Activated CD8-positive, alpha-beta T cell treated with anti-CD3 and anti-CD28 coated beads for 36 hours (primary cell): ENCODE measurements around the gene SNX32. TPM values are rescaled to one million over a fixed set of nuclear protein-coding genes. Genes with fewer than 3 reads are reported as not detected.
A peak's percentile ranks its signal among the peaks of the same experiment; 100 is the strongest.

ENCODE experiments used
- ATAC-seq: fragments of 200-7000 bp; cut with Tn5 transposase; one replicate; pipeline ENCODE4 v1.10.0; 2021; ENCODE audit warnings: mild to moderate bottlenecking, moderate library complexity
- CTCF ChIA-PET: fragments of 350-600 bp; sonication (Branson Sonifier 250); formaldehyde crosslinking; loops from one replicate; lab custom pipeline; 2021; ENCODE audit warnings: antibody characterized with exemption; lab: Charles Lee
- POLR2A ChIA-PET: fragments of 350-600 bp; sonication (Branson Sonifier 250); formaldehyde crosslinking; loops from one replicate; lab custom pipeline; 2021; ENCODE audit warnings: antibody characterized with exemption; lab: Charles Lee
- DNase-seq: peaks from one replicate; pipeline ENCODE4 v3.0.0-alpha.2; 2020
- H3K27ac Mint-ChIP-seq: one replicate; pipeline ENCODE4 v1.8.0; 2021; ENCODE audit warnings: mild to moderate bottlenecking, mixed read lengths
- H3K27me3 Mint-ChIP-seq: one replicate; pipeline ENCODE4 v1.8.0; 2021; ENCODE audit warnings: mixed read lengths
- H3K36me3 Mint-ChIP-seq: one replicate; pipeline ENCODE4 v1.8.0; 2021; ENCODE audit warnings: low read depth, mixed read lengths
- H3K4me1 Mint-ChIP-seq: one replicate; pipeline ENCODE4 v1.8.0; 2021; ENCODE audit warnings: low read depth, mixed read lengths
- H3K4me3 Mint-ChIP-seq: one replicate; pipeline ENCODE4 v1.8.0; 2021; ENCODE audit warnings: mild to moderate bottlenecking, moderate library complexity, mixed read lengths
- H3K9me3 Mint-ChIP-seq: one replicate; pipeline ENCODE4 v1.8.0; 2021; ENCODE audit warnings: mixed read lengths
- CTCF ChIP-seq: fragments of 200-600 bp; IDR thresholded peaks from one replicate; pipeline ENCODE4 v1.8.0; 2022; ENCODE audit warnings: antibody characterized with exemption, mild to moderate bottlenecking
- intact Hi-C: fragments of 100-400 bp; cut with micrococcal nuclease; formaldehyde crosslinking; loops from one replicate; pipeline ENCODE4 v1.10.0; 2022
- total RNA-seq, 2 experiments: library from RNA; stranded (reverse); gene quantifications; one replicate each; pipeline ENCODE4 v1.2.3, GENCODE V29; 2021

SNX32 gene
- total RNA-seq, 2 experiments from 2014 or later: 1.6 to 2.1 TPM

GRCh38 chr11:65873318-65874156 lies 39.8 kb downstream of the SNX32 start:
- TF ChIP-seq CTCF: no peak
- Mint-ChIP-seq H3K27ac (peak overlapping the region; percentile 81), H3K36me3 (no peaks in the 10 kb centered on the region), H3K4me1 (peaks cover 49% of the 10 kb centered on the region), H3K9me3 (no peaks in the 10 kb centered on the region), H3K4me3 (peak overlapping the region; percentile 84), H3K27me3 (no peaks in the 10 kb centered on the region)
- CTCF ChIA-PET: interaction anchor here (1.0 to 7.1 kb wide), 3 partner anchors 12 to 15 kb away, joined by 4 to 153 read pairs (median 7); partner anchors contain the start of genes CCDC85B and FIBP
- POLR2A ChIA-PET: interaction anchor here (0.8 to 29.8 kb wide), 4 partner anchors 16 to 484 kb away, joined by 3 to 560 read pairs (median 92); partner anchors contain the start of genes CCDC85B, CFL1, CTSW and FIBP
- DNase-seq: peak; percentile 97
- intact Hi-C loops: no loop called here
- peak; percentile 97 for ATAC-seq

- Mint-ChIP-seq H3K4me3 (peak within 1 kb of the TSS; percentile 89), H3K27ac (peak within 1 kb of the TSS; percentile 91), H3K27me3 (no peaks in the 10 kb centered on the region), H3K9me3 (no peaks in the 10 kb centered on the region), H3K4me1 (peaks cover 55% of the 10 kb centered on the region), H3K36me3 (peaks cover 11% of the 10 kb centered on the region)
- ATAC-seq (peak; percentile 63), DNase-seq (peak; percentile 81)
- ChIA-PET CTCF (interaction anchor here (1.2 to 6.6 kb wide), 5 partner anchors 9 to 168 kb away, joined by 3 to 43 read pairs (median 6); partner anchors contain the start of genes CCDC85B, FIBP, KAT5 and MUS81), POLR2A (interaction anchor here (0.8 to 28.1 kb wide), 6 partner anchors 10 to 106 kb away, joined by 3 to 560 read pairs (median 4); partner anchors contain the start of genes CCDC85B, CFL1, EFEMP2 and FIBP)
- intact Hi-C loops: no loop called here
- no peak for TF ChIP-seq CTCF
Measured at GRCh38 chr11:65879617-65880016, 45.9 kb downstream of the SNX32 start, which contains the start of gene CTSW. TSS of gene CTSW (plus strand) at chr11:65879837. CDS start at chr11:65879855, 18 bp downstream.

- CTCF ChIA-PET: interaction anchor here (1.2 to 6.6 kb wide), 4 partner anchors 9 to 168 kb away, joined by 4 to 43 read pairs (median 16); partner anchors contain the start of genes CCDC85B, FIBP, KAT5 and MUS81
- no peak for TF ChIP-seq CTCF
- Mint-ChIP-seq H3K4me3 (peak overlapping the region; percentile 89), H3K36me3 (peaks cover 13% of the 10 kb centered on the region), H3K27ac (peak overlapping the region; percentile 91), H3K9me3 (no peaks in the 10 kb centered on the region), H3K27me3 (no peaks in the 10 kb centered on the region), H3K4me1 (peaks cover 59% of the 10 kb centered on the region)
- no peak for DNase-seq
- POLR2A ChIA-PET: interaction anchor here (0.5 to 28.1 kb wide), 6 partner anchors 10 to 227 kb away, joined by 3 to 560 read pairs (median 4); partner anchors contain the start of genes CCDC85B, CFL1, EFEMP2 and FIBP
- ATAC-seq: no peak
- intact Hi-C loops: no loop called here
Measured at GRCh38 chr11:65880027-65880426, 46.3 kb downstream of the SNX32 start.

- Mint-ChIP-seq H3K4me1 (peaks cover 62% of the 10 kb centered on the region), H3K27ac (peak overlapping the region; percentile 91), H3K27me3 (no peaks in the 10 kb centered on the region), H3K4me3 (peak overlapping the region; percentile 89), H3K9me3 (no peaks in the 10 kb centered on the region), H3K36me3 (peaks cover 20% of the 10 kb centered on the region)
- intact Hi-C loops: no loop called here
- ChIA-PET POLR2A (interaction anchor here (1.4 to 28.1 kb wide), 3 partner anchors 9 to 168 kb away, joined by 3 to 560 read pairs (median 40); partner anchors contain the start of genes CCDC85B, CFL1, EFEMP2 and FIBP), CTCF (interaction anchor here (1.1 to 6.6 kb wide), 4 partner anchors 8 to 107 kb away, joined by 4 to 43 read pairs (median 15); partner anchors contain the start of genes CCDC85B, FIBP and MUS81)
- TF ChIP-seq CTCF: no peak
- ATAC-seq (peak; percentile 35), DNase-seq (peak; percentile 56)
Measured at GRCh38 chr11:65880844-65881421, 47.2 kb downstream of the SNX32 start.
